Activated CD4-positive, alpha-beta T cell treated with anti-CD3 and anti-CD28 coated beads, Interleukin-2, amount 50 U/mL, for 24 hours (primary cell): Measurements from ENCODE around the gene FAM3D.

ENCODE experiments used
- DNase-seq, 2 donors: peaks; one replicate each; pipeline ENCODE4 v3.0.0-alpha.2; 2020; ENCODE audit warnings: low read depth in 1 of 2, low spot score in 1 of 2

Gene FAM3D

GRCh38 chr3:58628823-58629562 is 37.6 kb downstream of the FAM3D start:
- DNase-seq: no peak

- no peak for DNase-seq
These were observed 38.6 kb downstream of the FAM3D start for GRCh38 chr3:58627941-58628340.

DNA sequence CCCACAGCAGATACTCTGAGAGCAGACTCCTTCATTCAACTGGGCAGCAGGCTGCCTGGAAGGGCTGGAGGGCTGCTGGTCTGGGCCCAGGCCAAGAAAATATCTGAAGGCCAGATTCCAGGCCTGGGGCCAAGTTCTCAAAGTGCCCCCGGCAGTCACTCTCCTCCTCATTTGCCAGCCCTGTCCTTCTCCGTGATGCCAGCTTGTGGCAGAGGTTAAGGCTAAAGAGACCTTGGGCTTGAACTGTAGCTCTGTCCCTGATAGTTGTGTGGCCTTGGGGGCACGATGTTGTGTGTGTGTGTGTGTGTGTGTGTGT is 39.0 kb downstream of the FAM3D start:
- DNase-seq: no peak

DNA sequence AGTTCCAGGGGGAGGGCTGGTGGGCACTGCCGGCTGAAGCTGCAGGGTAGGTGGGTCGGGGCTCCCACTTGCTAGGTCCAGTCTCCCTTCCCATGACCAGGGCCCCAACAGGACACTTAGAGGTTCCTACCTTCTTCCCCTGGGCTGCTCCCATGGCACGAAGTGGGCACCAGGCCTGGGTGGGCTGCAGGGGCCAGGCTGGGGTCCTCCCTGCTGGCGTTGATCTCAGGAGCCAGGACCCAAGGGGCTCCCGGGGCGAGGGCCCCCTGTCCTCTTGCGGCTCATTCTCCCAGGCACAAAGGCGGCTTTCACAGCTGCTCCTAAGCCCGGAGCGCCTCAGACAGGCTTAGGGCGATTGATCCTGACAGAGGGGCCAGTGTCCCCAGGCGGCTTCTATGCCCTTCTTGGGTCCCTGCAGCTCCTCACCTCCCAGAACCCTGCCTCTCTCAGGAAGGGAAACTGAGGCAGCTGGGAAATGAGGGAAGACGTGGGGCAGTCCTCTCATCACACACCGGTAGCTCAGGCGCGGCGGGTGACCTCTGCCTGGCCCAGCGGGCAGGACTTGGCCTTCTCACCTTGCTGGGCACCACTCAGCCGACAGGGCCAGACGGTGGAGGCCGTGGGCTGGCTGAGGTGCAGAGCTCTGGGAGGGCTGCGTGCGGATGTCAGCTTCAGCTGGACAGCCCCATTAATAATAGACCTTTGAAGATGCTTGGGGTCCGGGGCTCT is 39.6 kb downstream of the FAM3D start:
- no peak for DNase-seq

DNA sequence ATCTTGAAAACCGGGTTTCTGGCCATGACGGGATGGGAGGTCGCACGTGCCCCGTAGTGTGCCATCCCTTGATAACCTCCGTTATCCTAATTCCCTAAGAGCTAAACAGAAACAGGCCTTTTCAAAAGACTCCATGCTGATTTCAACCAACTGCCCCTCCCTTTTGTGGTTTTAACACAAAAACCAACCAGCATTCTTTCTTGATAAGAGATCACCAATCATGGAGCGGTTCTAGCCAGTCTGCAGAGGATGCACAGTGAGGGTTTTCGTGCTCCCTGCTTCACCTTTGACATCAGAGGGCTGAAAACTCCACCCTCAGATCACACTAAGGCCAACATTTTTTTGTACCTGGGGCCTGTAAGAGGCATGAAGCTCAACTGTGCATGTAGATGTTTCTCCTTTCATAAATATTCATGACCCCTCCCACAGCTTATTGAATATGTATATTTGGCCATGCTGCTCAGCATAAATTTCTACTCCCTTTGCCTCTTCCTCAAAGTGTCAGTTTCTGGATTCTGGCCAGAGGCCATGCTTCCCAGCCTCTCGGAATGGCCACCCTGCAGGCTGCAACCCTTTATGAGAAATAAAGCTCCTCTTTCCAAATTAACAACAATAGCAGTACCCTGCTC is 41.3 kb downstream of the FAM3D start:
- no peak for DNase-seq

GRCh38 chr3:58624550-58624949 is 42.0 kb downstream of the FAM3D start:
- DNase-seq: no peak

DNA sequence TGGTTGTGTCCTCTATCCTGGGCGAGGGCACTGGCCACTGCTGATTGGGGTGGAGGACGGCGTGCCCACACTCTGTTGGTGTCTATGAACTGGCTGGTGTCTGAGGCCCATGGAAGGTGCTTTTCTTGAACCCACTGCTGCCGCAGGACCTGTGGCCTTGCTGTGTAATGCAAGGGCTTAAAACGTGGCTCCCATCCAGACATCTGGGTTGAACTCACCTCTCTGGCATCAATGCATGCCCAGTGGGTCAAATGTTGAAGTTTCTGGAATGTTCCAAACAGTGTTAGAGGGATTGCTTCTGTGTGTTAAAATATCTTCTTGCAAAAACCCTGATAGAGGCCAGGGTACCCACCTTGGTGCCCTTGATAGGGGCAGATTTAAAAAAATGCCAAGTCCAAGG is 42.6 kb downstream of the FAM3D start:
- DNase-seq: no peak

GRCh38 chr3:58623478-58623877 is 43.1 kb downstream of the FAM3D start:
- no peak for DNase-seq

- DNase-seq: no peak
These were observed 43.7 kb downstream of the FAM3D start for GRCh38 chr3:58622892-58623291.

DNA sequence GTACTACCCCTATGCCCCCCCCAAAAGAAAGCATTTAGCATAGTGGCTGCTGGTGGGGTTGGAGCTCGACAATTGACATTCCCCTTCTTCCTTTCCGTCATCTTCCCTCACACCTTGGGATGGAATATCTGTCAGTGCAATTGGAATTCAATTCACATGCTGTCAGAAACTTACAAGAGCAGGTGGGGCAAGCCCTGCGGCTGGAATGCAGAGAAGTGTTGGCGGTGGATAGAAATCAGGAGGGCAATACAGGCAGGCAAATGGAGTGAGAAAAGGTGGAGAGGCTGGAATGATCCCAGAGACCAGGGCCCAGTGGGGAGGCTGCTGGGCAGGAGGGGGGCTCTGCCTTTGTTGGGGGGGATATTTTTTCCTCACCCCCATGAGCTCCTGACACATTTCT is 44.1 kb downstream of the FAM3D start:
- no peak for DNase-seq

DNA sequence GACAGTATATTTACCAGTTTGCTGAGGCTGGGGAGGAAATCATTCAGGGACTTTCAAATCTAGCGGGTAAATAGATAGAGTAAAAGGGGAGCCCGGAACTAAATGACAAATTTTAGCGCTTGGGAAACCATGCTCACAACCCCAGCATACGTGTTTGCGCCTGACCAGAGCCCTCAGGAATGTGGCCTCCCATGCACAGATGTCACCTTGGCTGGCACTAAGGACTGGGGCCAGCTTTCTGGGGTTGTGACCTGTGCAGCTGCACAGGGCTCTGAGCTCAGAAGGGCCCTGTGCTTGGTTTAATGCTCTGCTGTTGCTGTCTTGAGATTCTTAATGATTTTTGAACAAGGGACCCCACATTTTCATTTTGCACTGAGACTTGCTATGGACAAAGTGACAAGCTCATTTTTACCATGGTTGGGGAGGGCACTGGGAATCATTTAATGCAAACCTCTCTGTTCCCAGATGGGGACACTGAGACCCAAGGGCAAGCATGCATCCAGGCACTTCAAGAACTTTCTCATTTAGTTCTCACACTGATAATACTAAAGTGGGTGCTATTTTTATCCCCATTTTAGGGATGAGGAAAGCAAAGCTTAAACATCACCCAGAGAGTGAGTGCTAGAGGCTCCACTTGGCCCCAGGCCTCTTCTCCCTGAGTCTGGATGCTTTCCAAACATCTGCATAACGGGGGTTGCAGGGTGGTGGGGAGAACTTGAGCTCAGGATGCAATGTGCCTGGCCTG is 45.3 kb downstream of the FAM3D start:
- no peak for DNase-seq

DNA sequence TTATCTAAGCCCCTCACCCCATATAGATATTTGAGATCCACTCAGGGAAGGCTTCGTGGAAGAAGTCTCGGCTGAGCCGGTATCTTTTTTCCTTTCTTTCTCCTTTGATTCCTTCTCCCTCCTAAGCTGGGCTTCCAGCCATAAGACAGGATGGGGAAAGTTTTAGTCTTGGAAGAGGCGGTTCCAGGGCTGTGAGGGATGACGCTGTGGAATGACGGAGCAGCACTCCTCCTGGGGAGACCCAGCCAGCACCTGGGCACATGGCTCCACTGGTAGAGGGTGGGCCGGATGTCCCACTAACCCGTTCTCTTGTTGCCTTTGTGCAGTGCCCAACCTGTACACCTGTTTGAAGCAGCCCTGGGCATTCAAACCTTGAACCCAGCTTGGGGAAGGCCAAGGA is 46.2 kb downstream of the FAM3D start:
- no peak for DNase-seq

- no peak for DNase-seq
These were observed 49.2 kb downstream of the FAM3D start for GRCh38 chr3:58617338-58617761.

DNA sequence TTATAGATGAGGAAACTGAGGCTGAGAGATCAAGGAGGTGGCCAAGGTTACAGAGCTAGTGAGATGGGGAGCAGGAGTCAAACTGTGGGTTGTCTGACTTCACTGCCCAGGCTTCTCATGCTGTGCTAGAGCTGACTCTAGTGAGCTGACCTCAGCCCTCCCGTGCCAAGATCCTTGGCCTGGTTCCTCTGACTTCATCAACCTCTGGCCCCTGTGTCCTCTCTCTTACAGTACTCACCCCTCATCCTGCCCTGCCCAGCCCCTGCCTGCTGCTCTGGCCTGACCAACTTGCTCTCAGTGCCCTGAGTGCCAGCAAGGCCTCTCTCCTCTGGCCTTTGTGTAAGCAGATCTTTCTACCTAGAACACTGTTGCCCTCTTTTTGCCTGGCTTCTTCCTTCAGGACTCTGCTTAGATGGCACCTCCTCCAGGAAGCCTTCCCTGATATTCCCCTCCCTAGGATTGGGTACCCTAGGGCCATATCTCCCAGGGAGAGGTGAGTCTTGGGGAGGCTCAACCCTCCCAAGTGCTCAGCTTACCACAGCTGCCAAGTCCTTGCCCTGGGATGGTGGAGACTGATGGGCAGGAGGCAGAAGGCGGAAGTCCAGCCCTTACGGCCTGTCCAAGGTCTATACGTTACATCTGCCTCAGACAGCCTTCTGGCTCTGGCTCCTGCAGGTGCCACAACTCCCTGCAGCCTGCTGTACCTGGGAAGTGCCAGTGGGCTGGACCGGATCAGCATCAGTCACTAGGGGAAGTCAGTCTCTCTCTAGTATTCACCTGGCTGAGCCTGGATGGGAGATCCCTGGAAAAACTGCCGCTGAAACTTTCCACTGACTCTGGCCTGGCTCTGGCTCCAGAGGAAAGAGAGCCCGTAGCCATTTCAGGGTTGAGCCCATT is 53.1 kb downstream of the FAM3D start:
- DNase-seq: no peak

DNA sequence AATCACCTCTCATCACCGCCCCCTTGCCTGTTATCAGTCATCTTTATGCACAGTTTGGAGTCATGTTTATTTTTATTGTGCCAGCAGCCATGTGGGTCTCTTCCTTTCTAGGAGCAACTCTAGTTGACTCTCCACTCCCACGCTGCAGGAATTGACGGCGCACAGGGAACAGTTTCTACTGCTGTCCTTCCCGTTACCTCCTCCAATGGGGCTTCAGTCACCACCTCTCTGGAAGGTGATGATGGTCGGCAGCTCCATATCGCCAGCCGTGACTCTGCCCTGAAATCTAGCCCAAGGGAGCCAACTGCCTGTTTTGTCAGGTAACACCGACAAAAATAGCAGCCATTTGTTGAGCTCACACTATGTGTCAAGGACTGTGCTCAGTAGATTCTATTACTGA is 53.7 kb downstream of the FAM3D start:
- no peak for DNase-seq

- no peak for DNase-seq
These were observed 56.6 kb downstream of the FAM3D start for GRCh38 chr3:58609990-58610389.

DNA sequence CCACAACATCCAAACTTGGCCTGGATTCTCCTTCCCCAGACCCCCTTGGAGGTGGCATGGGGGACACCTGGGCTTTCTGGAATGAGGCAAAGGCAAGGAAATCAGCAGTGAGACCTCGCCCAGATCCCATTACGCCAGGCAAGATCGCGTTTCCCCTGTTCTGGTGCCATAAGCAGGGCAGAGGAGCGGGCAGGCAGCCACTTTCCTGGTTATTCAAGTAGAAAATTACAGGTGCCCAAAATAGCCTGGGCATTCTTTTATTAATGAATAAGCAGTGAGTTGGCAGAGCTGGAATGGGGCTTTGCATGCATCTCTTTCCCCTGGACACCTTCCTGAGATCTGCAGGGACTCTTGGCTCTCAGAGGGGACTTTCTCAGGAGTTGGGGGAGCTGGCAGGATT is 57.9 kb downstream of the FAM3D start:
- no peak for DNase-seq

DNA sequence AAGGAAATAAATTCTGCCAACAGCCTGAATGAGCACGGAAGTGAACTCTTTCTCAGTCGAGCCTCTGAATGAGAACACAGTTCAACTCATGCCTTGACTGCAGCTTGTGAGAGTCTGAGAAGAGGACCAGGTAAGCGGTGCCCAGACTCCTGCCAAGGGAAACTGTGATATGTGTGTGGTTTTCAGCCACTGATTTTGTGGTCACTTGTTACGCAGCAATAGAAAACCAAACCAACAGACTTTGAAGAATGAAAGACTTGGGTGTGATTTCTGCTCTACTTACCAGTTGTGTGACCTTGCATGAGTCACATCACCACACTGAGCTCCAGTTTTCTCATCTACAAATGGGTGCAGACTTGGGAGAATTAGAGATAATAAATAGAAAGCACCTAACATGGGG is 58.8 kb downstream of the FAM3D start:
- no peak for DNase-seq

- DNase-seq: no peak
These were observed 59.9 kb downstream of the FAM3D start for GRCh38 chr3:58606693-58607092.

DNA sequence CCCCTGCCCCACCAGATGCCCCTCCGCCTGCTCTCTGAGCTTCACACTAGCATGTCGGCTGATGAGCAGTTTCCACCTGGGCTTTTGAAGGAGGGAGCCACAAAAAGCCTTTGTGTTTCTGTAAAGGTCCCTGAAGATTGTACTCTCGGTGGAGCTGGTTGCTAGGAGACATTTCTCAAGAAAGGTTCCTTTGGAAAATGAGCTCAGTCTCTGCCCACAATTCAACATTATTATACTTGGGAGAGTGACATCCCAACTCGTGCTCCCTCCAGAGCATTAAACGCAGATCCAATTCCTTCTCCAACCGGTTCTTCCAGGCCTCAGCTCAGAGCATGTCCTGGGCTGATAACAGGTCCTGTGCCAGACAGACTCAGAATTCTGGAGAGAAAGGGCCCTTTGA is 62.5 kb downstream of the FAM3D start:
- DNase-seq: no peak

GRCh38 chr3:58603606-58604005 is 63.0 kb downstream of the FAM3D start:
- DNase-seq: no peak
